ENCODE measurements around the gene PRSS21.

Gene PRSS21

DNA sequence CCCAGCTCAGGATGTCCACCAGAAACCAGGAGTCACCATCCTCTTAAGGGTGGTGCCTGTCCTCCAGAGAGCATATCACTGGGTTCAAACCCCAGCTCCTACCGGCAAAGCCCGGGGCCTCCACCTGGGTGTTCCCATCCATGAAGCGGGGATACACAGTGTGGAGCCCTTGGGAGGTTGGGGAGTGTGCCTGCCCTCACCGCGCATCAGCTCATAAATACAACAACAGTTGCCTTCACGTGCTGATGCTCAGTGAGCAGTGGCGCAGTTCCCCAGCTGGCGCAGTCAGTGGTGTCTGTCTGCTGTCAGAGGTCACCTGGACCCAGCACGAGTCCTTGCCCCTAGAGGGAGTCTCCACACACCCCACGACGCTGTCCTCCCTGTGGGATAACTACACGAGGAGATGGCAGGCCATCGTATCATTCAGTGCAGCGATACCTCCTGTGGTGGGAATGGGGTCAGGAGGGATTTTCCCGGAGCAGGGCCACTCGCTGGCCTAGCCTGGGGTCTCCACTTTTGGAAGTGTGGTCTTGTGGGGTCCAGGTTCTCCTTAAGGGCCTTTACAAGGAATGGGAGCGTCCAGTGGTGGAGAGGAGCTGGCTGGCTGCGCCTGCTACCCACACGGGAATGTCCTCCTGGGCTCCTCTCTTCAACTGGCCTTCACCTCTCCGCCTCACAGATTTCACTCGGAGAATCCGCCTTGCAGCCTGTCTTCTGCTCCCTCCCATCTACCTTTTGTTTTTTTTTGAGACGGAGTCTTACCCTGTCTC is 37.7 kb upstream of the PRSS21 start:
- CTCF ChIA-PET = interaction anchor here (0.7 to 1.0 kb wide), 2 partner anchors 89 to 148 kb away, joined by 3 read pairs; no protein-coding TSS in a partner anchor
- no peak for DNase-seq (ENCODE audit: extremely low spot score)
- POLR2A ChIA-PET = no interaction called here
- TF ChIP-seq, protein P1, sequence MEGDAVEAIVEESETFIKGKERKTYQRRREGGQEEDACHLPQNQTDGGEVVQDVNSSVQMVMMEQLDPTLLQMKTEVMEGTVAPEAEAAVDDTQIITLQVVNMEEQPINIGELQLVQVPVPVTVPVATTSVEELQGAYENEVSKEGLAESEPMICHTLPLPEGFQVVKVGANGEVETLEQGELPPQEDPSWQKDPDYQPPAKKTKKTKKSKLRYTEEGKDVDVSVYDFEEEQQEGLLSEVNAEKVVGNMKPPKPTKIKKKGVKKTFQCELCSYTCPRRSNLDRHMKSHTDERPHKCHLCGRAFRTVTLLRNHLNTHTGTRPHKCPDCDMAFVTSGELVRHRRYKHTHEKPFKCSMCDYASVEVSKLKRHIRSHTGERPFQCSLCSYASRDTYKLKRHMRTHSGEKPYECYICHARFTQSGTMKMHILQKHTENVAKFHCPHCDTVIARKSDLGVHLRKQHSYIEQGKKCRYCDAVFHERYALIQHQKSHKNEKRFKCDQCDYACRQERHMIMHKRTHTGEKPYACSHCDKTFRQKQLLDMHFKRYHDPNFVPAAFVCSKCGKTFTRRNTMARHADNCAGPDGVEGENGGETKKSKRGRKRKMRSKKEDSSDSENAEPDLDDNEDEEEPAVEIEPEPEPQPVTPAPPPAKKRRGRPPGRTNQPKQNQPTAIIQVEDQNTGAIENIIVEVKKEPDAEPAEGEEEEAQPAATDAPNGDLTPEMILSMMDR (IDR thresholded peaks at IDR 0.05; ENCODE audit: control extremely low read depth, extremely low read depth, low read depth, missing control alignments) = no peak

DNA sequence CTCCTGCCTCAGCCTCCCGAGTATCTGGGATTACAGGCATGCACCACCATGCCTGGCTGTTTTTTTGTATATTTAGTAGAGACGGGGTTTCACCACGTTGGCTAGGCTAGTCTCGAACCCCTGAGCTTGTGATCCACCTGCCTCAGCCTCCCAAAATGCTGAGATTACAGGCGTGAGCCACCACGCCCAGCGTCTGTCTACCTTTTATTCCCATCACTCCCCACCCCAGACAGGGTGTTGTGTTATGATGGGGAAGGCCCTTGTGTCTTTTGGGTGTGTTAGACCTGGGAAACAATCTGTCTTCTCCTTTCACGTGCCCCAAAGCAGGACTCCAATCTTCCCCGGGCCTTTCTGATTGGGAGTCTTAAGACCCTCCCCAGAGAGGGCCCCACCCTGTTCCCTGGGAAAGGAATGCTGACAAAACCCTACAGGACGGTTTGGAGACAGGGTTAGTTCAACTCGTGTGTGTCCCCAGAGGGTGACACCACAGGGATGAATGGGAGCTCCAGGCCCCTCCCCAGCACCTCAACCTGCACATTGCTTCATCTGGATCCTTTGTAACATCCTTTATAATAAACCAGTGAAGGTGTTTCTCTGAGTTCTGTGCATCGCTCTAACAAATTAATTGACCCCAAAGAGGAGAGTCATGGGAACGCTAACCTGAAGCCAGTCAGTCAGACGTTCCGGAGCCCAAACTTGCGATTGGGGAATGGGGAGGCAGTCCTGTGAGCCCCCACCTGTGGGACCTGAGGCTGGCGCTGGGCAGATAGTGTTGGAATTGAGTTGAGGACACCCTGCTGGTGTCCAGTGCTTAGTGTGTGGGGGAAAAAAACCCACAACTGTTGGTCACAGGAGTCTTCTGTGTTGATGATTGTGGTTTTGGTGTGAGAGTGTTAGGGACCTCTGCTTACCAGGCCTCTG is 36.8 kb upstream of the PRSS21 start:
- ChIA-PET POLR2A (no interaction called here), CTCF (no interaction called here)
- no peak for DNase-seq (ENCODE audit: extremely low spot score)
- TF ChIP-seq, protein P1 (IDR thresholded peaks at IDR 0.05; ENCODE audit: control extremely low read depth, extremely low read depth, low read depth, missing control alignments) = no peak

DNA sequence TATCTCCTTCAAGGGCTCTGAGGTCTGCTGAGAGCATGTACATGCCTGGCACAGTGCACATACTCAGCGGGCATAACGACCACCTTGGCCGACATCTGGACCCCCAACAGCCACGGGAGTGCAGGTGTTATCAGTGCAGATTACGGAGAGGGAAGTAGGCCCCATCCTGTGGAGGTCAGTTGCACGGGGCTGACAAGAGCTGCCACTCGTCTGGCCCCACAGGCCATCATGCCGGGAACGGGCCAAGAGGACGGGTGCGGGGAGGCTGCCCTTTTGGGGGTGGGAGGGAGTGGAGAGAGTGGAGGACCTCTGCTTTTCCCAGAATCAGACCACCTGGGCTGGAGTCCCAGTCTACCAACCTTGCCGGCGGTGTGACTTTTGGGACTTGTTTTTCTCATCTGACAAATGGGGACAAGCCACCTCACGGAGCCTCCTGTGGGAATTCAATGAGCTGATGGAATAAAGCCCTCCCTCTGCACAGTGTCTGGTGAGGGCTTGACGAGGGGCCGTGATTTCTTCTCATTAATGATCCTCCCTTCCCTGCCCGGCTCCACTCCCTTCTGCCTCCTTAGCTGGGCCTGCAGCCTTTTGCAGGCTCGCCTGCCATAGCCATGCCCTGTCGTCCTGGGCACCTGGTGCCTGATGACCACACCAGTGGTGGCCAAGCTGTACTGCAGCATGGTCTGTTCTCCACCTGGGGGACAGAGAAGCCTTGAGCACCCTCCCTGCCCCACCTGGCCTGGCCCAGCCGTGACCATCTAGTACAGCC is 34.3 kb upstream of the PRSS21 start:
- DNase-seq (ENCODE audit: extremely low spot score) = no peak
- TF ChIP-seq, protein P1 (IDR thresholded peaks at IDR 0.05; ENCODE audit: control extremely low read depth, extremely low read depth, low read depth, missing control alignments) = no peak
- CTCF ChIA-PET = interaction anchor here (0.6 to 1.3 kb wide), 2 partner anchors 18 to 107 kb away, joined by 3 to 4 read pairs; no protein-coding TSS in a partner anchor
- POLR2A ChIA-PET = no interaction called here

DNA sequence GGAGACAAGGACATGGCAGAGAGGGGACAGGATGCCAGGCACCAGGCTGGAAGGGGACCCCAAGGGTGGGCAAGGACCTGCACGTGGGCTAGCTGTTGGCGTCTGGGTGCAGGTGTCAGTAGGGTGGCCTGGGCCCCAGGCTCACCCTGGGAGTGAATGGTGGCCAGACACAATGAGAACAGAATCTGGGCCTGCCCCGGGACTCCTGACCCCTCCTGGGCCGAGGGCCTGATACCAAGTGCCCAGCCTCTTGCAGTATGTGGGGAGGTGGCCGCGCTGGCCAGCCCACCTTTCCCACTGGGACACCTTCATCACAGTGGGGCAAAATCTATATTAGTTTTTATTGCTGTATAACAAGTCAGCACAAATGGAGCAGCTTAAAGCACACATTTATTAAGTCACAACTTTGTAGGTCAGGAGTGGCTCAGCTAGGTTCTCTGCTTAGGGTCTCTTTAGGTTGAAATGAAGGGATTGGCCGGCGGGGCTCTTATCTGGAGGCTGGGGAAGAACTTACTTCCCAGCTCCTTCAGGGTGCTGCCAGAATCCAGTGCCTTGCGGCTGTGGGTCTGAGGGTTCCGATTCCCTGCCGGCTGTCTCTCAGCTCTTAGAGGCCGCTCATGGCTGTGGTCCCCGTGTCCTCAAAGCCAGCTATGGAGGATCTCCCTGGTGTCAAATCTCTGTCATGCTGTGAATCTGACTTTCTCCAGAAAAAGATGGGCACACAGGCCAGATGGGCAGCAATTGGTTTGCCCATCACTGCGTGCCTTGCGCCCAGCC is 33.3 kb upstream of the PRSS21 start:
- TF ChIP-seq, protein P1 (IDR thresholded peaks at IDR 0.05; ENCODE audit: control extremely low read depth, extremely low read depth, low read depth, missing control alignments) = no peak
- DNase-seq (ENCODE audit: extremely low spot score) = no peak
- CTCF ChIA-PET = interaction anchor here (1.3 to 1.5 kb wide), 2 partner anchors 17 to 26 kb away, joined by 4 read pairs; no protein-coding TSS in a partner anchor
- POLR2A ChIA-PET = interaction anchor here (0.7 to 1.2 kb wide), 2 partner anchors 14 to 707 kb away, joined by 3 to 4 read pairs; no protein-coding TSS in a partner anchor

DNA sequence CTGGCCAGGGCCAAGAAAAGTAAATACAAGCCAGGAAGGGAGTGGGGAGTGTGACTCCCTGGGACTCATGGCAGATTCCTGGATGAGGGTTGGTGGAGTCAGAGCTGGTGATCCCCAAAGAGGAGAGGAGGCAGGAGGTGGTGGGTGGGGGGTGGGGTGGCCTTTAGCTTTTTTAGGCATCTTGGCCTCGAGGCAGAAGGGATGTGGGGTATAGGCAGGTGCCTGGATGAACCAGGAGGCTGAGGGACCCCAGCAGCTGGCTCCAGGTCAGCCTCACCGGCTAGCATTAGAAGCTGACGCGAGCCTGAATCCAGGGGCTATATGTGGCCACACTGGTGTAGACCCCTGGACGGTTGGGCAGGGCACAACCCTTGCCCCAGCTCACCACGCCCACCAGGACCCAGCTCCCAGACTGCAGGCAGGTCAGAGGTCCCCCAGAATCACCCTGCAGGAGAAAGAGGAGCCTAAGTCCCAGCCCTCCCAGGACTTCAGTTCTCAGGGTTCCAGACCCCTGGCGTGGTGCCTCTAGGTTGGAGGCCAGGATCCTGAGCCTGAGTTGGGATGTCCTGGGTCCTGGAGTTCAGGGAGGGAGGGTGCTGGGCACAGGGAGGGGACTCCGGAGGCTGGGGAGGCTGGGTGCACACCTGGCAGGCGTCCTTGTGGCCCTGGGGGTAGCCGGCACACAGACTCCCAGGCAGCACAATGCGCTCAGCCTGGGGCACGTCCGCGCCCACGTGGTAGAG is 32.5 kb upstream of the PRSS21 start:
- POLR2A ChIA-PET = interaction anchor here (0.7 to 1.2 kb wide), 2 partner anchors 15 to 707 kb away, joined by 3 to 4 read pairs; no protein-coding TSS in a partner anchor
- CTCF ChIA-PET = interaction anchor here (1.5 kb wide), 1 partner anchor 26 kb away, joined by 4 read pairs; no protein-coding TSS in a partner anchor
- no peak for DNase-seq (ENCODE audit: extremely low spot score)
- TF ChIP-seq, protein P1 (IDR thresholded peaks at IDR 0.05; ENCODE audit: control extremely low read depth, extremely low read depth, low read depth, missing control alignments) = no peak

All from GM10248 (cell line).